GM19035 (cell line): ENCODE data around the gene ZYG11B.
"Not testable (repeated sequence)": the region's sequence is repeated elsewhere in the genome, so short reads cannot be mapped to it uniquely, and the experiment has no call there.

Source experiments
- ATAC-seq: cut with Tn5 transposase; IDR thresholded peaks from one replicate; pipeline ENCODE4 v1.9.1; 2021; ENCODE audit not compliant: unreplicated experiment

ZYG11B gene

DNA sequence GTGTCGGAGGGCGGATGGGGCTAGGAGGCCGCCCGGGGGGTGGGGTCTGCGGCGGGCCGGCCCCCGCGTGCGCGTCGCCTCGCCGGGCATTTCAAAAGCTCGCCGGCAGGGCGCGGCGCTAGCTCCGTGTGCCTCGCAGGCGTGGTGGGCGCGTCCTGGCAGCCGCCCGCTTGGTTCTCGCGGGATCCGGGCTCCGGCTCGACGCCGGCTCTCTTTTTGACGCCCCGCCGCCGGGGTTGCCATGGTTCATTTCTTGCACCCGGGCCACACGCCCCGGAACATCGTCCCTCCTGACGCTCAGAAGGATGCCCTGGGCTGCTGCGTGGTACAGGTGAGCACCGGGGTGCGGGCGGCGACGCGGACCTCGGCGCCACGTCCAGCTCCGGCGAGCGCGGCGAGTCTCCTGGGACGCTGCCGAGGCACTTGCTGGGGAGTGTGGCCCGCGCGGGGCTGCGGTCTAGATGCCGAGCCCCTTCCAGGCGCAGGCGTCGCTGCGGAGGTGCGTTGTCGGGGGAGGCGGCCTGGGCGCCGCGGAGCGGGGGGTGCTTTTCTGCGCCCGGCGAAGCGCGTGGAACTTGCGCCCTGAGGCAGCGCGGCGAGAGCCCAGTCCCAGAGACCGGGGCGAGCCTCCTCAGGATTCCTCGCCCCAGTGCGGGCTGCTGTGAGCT, 116.5 kb downstream of the ZYG11B start, which contains the start of gene ZYG11A:
ZYG11A (plus strand) TSS at position 118 of the 668 bp plus-strand sequence; CDS start at position 242, 124 bp downstream.
- peak; percentile 88 for ATAC-seq

DNA sequence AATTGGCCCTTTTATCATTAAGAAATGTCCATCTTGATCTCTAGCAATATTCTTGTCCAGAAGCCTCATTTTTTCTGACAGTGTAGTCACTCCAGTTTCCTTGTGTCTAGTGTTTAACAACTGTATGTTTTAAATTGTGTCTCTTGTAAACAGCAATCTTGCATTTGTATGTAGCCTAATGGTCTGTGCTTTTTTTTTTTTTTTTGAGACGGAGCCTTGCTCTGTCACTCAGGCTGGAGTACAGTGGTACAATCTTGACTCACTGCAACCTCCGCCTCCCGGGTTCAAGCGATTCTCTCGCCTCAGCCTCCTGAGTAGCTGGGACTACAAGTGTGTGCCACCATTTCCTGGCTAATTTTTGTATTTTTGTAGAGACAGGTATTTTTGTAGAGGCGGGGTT, 118.9 kb downstream of the ZYG11B start:
- not testable (repeated sequence) for ATAC-seq

DNA sequence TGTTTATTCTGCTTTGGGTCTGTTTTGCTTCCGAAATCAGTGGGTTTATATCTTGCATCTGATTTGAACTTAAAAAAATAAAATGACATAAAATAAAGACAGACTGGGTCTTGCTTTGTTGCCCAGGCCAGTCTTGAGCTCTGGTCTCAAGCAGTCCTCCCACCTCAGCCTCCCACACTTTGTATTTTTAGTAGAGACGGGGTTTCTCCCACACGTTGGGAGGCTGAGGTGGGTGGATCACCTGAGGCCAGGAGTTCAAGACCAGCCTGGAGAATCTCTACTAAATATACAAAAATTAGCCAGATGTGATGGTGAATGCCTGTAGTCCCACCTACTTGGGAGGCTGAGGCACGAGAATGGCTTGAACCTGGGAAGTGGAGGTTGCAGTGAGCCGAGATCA, 122.2 kb downstream of the ZYG11B start:
- no peak for ATAC-seq

DNA sequence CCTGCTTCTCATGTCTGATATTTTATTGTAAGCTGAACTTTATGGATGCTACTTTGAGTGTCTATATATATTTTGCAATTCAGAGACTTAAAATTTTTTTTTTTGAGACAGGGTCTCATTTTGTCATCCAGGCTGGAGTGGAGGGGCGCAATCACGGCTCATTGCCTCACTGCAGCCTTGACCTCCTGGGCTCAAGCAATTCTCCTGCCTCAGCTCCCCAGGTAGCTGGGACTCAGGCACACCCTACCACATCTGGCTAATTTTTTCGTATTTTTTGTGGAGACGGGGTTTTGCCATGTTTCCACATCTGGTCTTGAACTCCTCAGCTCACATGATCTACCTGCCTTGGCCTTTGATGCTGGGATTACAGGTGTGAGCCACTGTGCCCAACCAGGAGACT, 124.7 kb downstream of the ZYG11B start:
- no peak for ATAC-seq

DNA sequence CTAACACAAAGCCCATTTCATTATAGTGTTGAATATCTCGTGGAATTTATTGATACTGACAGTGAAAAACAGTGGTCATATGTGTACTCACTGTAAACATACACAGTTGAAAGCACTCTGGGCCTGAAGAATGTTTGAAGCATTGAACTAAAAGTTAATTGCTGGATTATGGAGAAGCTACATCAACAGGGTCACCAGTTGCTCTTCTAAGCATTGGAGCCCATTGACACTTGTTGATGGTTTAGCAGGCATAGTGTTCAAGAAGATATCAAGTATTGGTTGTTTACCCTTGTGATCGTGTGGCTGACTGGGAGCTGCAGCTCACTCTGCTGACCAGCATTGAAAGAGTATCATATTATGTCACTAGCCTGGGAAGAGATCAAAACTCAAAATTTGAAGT, 126.6 kb downstream of the ZYG11B start:
- no peak for ATAC-seq

DNA sequence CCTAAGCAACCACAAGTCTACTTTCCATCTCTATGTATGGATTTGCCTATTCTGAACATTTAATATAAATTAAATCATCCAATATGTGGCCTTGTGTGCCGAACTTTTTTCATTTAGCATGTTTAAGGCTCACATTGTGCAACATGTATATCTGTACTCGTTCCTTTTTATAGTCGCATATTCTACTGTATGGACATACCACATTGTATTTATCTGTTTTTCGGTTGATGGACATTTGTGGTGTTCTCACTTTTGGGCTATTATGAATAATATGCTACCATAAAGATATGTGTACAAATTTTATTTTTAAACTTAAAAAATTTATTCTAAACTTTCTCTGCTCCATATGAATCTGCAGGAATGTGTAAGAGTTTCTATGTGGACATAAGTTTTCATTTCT, 129.3 kb downstream of the ZYG11B start:
- no peak for ATAC-seq

DNA sequence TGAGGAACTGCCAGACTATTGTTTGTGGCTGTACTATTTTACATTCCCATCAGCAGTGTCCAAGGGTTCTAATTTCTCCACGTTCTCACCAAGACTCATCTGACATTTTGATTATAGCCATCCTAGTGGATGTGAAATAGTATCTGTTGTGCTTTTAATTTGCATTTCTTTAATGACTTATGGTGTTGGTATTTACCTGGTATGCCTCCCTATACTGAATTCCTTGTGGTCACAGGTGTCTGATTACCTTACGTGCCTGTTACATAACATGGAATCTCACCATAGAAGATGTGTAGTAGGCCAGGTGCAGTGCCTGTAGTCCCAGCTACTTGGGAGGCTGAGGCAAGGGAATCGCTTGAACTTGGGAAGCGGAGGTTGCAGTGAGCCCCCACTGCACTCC, 129.8 kb downstream of the ZYG11B start:
- ATAC-seq = no peak

DNA sequence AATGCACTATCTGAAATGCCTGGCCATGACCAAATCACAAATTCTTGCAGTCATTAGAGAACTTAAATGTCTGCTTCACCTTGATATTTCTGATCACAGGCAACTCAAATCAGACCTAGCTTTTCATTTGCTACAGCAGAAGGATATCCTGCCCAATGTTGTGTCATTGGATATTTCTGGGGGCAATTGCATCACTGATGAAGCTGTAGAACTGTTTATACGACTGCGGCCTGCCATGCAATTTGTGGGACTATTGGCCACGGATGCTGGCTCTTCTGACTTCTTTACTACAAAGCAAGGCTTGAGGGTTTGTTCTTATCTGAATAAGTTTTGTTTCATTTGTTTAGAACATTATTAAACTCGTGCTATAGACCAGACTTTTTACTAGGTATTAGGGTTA, 131.2 kb downstream of the ZYG11B start:
- ATAC-seq = no peak

DNA sequence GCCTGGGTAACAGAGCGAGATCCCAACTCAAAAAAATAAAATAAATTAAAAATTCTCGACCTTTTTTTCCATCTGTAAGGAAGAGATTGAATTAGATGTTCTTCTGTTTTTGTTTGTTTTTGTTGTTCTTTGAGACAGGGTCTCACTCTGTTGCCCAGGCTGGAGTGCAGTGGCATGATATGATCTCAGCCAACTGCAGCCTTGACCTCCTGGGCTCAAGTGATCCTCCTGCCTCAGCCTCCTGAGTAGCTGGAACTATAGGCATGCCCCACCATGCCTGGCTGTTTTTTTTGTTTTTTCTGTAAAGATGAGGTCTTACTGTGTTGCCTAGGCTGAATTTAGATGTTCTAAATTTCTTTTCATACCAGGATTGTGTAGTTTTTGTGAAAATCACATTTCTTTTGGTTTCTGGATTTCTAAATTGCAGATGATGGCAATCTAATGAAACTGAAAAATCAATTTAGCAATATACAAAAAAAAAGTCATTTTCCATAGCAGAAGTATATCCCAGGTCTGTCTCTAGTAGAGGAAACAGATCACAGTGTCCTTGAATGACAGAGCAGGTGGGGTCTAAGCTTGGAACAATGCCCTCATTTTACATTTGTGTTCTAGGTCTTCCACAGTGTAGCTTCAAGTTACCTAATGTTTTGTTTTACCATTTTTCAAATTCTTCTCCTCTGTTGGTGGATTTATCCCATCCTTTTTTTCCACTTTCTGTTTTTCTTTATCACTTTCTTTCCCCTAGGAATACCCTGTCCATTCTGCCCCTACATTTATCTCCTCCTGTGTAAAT, 136.6 kb downstream of the ZYG11B start:
- ATAC-seq = no peak

DNA sequence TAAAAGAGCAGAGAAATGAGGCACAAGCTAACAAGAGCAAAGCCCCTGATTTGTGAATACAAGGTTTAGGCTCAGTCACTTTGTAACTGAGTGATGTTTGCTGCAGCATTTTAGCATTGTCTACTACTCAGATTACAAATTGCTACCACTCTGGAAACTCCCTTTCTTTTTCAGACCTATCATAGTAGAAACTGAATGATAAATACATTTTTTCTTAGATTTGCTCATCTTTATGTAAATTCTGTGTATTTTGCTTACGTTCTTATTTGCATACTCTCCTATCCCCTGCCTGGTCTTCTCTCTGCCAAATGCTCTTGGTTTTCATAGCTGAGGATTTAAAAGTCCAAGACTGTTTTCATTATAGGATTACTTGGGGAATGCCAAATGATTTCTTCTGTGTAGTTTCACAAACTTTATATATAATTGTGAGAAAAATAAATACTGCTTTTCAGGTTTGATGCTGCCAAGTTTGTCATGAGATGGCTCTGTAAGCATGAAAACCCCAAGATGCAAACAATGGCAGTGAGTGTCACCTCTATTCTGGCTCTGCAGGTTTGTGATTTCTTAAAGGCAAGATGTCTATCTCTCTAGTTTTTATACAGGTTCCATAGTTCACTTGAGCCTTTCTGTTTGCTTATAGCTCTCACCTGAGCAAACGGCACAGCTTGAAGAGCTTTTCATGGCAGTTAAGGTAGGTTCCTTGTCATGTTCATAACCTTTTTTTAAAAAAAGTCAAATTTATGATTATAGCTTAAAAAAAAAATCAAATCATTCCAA, 141.0 kb downstream of the ZYG11B start:
- ATAC-seq = peak; percentile 94

DNA sequence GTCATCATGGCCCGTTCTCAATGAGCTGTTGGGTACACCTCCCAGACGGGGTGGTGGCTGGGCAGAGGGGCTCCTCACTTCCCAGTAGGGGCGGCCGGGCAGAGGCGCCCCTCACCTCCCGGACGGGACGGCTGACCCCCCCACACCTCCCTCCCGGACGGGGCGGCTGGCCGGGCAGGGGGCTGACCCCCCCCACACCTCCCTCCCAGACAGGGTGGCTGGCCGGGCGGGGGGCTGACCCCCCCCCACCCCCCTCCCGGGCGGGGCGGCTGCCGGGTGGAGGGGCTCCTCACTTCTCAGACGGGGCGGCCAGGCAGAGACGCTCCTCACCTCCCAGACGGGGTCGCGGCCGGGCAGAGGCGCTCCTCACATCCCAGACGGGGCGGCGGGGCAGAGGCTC, 143.5 kb downstream of the ZYG11B start:
- not testable (repeated sequence) for ATAC-seq

DNA sequence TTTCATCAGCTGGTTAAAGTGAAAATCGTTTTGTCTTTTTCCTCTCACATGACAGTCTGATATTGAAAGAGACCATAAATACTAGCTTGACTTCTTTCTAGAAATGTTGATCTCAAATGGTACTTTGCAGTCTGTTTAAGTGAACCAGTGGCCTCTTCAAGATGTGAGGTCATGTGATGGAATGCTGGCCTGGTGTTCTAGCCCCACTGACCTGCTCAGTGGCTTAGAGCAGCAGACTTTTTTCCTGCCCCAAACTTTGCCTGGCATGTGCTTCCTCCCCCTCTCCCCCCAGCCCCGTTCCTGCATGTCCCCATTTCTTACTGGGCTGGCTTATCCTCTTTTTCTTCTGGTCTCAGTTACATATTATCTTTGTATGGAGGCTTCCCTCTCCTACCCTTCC, 150.6 kb downstream of the ZYG11B start:
- ATAC-seq = no peak
